Cardiac muscle cell (in vitro differentiated cells and primary cell): ENCODE measurements around the gene MGLL. TPM values are rescaled to one million over a fixed set of nuclear protein-coding genes. Genes with fewer than 3 reads are reported as not detected.
"Not testable (repeated sequence)": the region's sequence is repeated elsewhere in the genome, so short reads cannot be mapped to it uniquely, and the experiment has no call there.

Experiments used
- DNase-seq, 2 donors: peaks; one replicate each; pipeline versions ENCODE4 v3.0.0 to v3.0.0-alpha.2; 2010 to 2017; ENCODE audit warnings: low read depth in 1 of 2, low spot score in 1 of 2
- H3K27ac ChIP-seq: fragments of 200-600 bp; sonication (generic); 2 replicates; pipeline ENCODE4 v1.5.1; 2016
- H3K27me3 ChIP-seq: fragments of 200-600 bp; sonication (generic); 2 replicates; pipeline ENCODE4 v1.6.0; 2016; ENCODE audit warnings: control low read depth
- H3K36me3 ChIP-seq: fragments of 200-600 bp; sonication (generic); 2 replicates; pipeline ENCODE4 v1.5.1; 2016; ENCODE audit warnings: control low read depth
- H3K4me1 ChIP-seq: fragments of 200-600 bp; sonication (generic); 2 replicates; pipeline ENCODE4 v1.8.1; 2017; ENCODE audit warnings: low read depth, mild to moderate bottlenecking, mixed run types
- H3K4me3 ChIP-seq: fragments of 200-600 bp; sonication (generic); 2 replicates; pipeline ENCODE4 v1.5.1; 2016; ENCODE audit warnings: mild to moderate bottlenecking
- H3K9me3 ChIP-seq: fragments of 200-600 bp; sonication (generic); 2 replicates; pipeline ENCODE4 v1.5.1; 2017; ENCODE audit warnings: low read depth, mild to moderate bottlenecking, control low read depth
- CTCF ChIP-seq: IDR thresholded peaks from 2 replicates; pipeline ENCODE4 v1.5.1; 2012; ENCODE audit warnings: low read depth, mild to moderate bottlenecking, low read length
- polyA plus RNA-seq: library from polyadenylated mRNA; unstranded; fragments of >200 nt; fragmentation: Nextera tagmentation; extraction: Ambion mirVana; gene quantifications from 2 replicates; pipeline ENCODE4 v1.2.1, GENCODE V29; 2016
- total RNA-seq: library from RNA; depleted of rRNA; stranded (reverse); fragments of >200 nt; gene quantifications from 2 replicates; pipeline ENCODE4 v1.2.3, GENCODE V29; 2016

Gene MGLL
- total and polyA plus RNA-seq, 2 experiments from 2014 or later = 1.0 TPM

GRCh38 chr3:127708837-127709236 lies 113.5 kb downstream of the MGLL start:
- TF ChIP-seq CTCF = no peak
- peaks cover 13% of the 10 kb centered on the region for H3K4me1 ChIP-seq
- no peaks in the 10 kb centered on the region for H3K27me3 ChIP-seq
- no peak overlapping the region for H3K4me3 ChIP-seq
- H3K9me3 ChIP-seq = no peaks in the 10 kb centered on the region
- DNase-seq = no peak
- no peak overlapping the region for H3K27ac ChIP-seq
- H3K36me3 ChIP-seq = no peaks in the 10 kb centered on the region

DNA sequence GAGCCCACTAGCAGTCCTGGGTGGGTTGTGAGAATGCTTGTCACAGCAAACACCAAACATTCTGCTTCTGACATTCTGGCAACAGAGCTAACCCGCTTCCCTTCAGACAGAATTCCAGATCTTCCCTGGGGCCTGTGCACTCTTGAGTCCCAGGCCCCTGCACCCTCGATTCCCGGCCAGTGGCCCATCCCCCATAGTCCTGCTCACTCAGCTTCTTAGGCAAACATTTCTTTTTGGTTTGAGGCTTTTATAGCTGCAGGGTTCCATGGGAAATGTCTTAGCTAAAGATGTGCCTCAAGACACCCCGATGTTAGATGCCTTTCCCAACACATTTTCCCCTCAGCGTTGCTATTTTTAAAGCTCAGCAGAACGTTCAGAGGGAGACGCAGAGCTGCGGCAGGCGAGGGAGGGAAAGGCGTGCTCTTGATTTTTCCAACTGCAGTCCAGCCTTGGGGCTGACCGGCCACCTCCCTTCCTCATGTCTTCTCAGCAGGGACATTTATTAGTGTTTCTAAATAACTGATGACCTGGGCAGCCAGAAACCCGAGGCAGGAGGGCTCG lies 114.4 kb downstream of the MGLL start:
- no peak for DNase-seq
- no peak overlapping the region for H3K4me3 ChIP-seq
- H3K27me3 ChIP-seq = no peaks in the 10 kb centered on the region
- no peaks in the 10 kb centered on the region for H3K9me3 ChIP-seq
- H3K4me1 ChIP-seq = peaks cover 13% of the 10 kb centered on the region
- no peak for TF ChIP-seq CTCF
- H3K27ac ChIP-seq = no peak overlapping the region
- no peaks in the 10 kb centered on the region for H3K36me3 ChIP-seq

GRCh38 chr3:127706785-127707351 lies 115.4 kb downstream of the MGLL start:
- Histone ChIP-seq H3K27me3 (no peaks in the 10 kb centered on the region), H3K27ac (no peak overlapping the region), H3K4me1 (peaks cover 13% of the 10 kb centered on the region), H3K4me3 (no peak overlapping the region), H3K9me3 (no peaks in the 10 kb centered on the region), H3K36me3 (no peaks in the 10 kb centered on the region)
- DNase-seq = no peak
- TF ChIP-seq CTCF = no peak

GRCh38 chr3:127706312-127706711 lies 116.0 kb downstream of the MGLL start:
- no peaks in the 10 kb centered on the region for H3K9me3 ChIP-seq
- no peaks in the 10 kb centered on the region for H3K27me3 ChIP-seq
- H3K4me1 ChIP-seq = peaks cover 13% of the 10 kb centered on the region
- no peak overlapping the region for H3K27ac ChIP-seq
- DNase-seq = no peak
- H3K36me3 ChIP-seq = no peaks in the 10 kb centered on the region
- no peak overlapping the region for H3K4me3 ChIP-seq
- no peak for TF ChIP-seq CTCF

GRCh38 chr3:127704840-127705239 lies 117.5 kb downstream of the MGLL start:
- not testable (repeated sequence) for DNase-seq, H3K36me3 ChIP-seq, H3K27ac ChIP-seq, H3K9me3 ChIP-seq, H3K4me3 ChIP-seq, H3K27me3 ChIP-seq
- H3K4me1 ChIP-seq = peaks cover 13% of the 10 kb centered on the region

- no peaks in the 10 kb centered on the region for H3K27me3 ChIP-seq
- no peaks in the 10 kb centered on the region for H3K9me3 ChIP-seq
- no peak overlapping the region for H3K4me3 ChIP-seq
- H3K27ac ChIP-seq = no peak overlapping the region
- no peaks in the 10 kb centered on the region for H3K36me3 ChIP-seq
- DNase-seq = peak in 1 of 2 donors; percentile 60
- TF ChIP-seq CTCF = no peak
- peaks cover 8% of the 10 kb centered on the region for H3K4me1 ChIP-seq
Observed at GRCh38 chr3:127702151-127702578, 120.2 kb downstream of the MGLL start.
